Glomerular endothelial cell (primary cell): Measurements from ENCODE around the gene PLA2G4D. TPM values are rescaled to one million over a fixed set of nuclear protein-coding genes. Genes with fewer than 3 reads are reported as not detected.

Source experiments
- DNase-seq: peaks from one replicate; pipeline ENCODE4 v3.0.0-alpha.2; 2011; ENCODE audit warnings: low read depth, low spot score; ENCODE audit errors: extremely low read depth
- total RNA-seq: library from RNA; depleted of rRNA; stranded (reverse); fragments of >200 nt; gene quantifications from 2 replicates; pipeline ENCODE4 v1.2.3, GENCODE V29; 2015

Gene PLA2G4D
- total RNA-seq, 1 donor from 2014 or later = not detected

- DNase-seq = no peak
These were observed 34.1 kb upstream of the PLA2G4D start for GRCh38 chr15:42128476-42128875.

GRCh38 chr15:42123546-42123945 is 29.2 kb upstream of the PLA2G4D start:
- no peak for DNase-seq

GRCh38 chr15:42121682-42122081 is 27.3 kb upstream of the PLA2G4D start:
- no peak for DNase-seq

GRCh38 chr15:42121021-42121420 is 26.7 kb upstream of the PLA2G4D start:
- DNase-seq = no peak

- DNase-seq = no peak
These were observed 25.9 kb upstream of the PLA2G4D start for GRCh38 chr15:42120285-42120684.

GRCh38 chr15:42119446-42119760 is 25.0 kb upstream of the PLA2G4D start:
- DNase-seq = no peak

GRCh38 chr15:42118650-42119445 is 24.5 kb upstream of the PLA2G4D start:
- DNase-seq = no peak

GRCh38 chr15:42111924-42112323 is 17.6 kb upstream of the PLA2G4D start:
- no peak for DNase-seq

- no peak for DNase-seq
These were observed 16.0 kb upstream of the PLA2G4D start for GRCh38 chr15:42110367-42110766.

GRCh38 chr15:42108806-42109205 is 14.4 kb upstream of the PLA2G4D start:
- DNase-seq = no peak

- DNase-seq = no peak
These were observed 13.8 kb upstream of the PLA2G4D start for GRCh38 chr15:42108189-42108588.

GRCh38 chr15:42107473-42107872 is 13.1 kb upstream of the PLA2G4D start:
- no peak for DNase-seq

GRCh38 chr15:42106288-42106687 is 11.9 kb upstream of the PLA2G4D start:
- DNase-seq = no peak

GRCh38 chr15:42104095-42104891 is 9.9 kb upstream of the PLA2G4D start:
- DNase-seq = no peak

GRCh38 chr15:42102646-42103235 is 8.4 kb upstream of the PLA2G4D start:
- no peak for DNase-seq

- DNase-seq = no peak
These were observed 7.5 kb upstream of the PLA2G4D start for GRCh38 chr15:42101861-42102260.

- no peak for DNase-seq
These were observed 5.8 kb upstream of the PLA2G4D start for GRCh38 chr15:42100021-42100800.

GRCh38 chr15:42097018-42097417 is 2.7 kb upstream of the PLA2G4D start:
- no peak for DNase-seq

- no peak for DNase-seq
These were observed 396 bp downstream of the PLA2G4D start for GRCh38 chr15:42093966-42094365.

GRCh38 chr15:42092398-42093318 is 1.7 kb downstream of the PLA2G4D start:
- DNase-seq = no peak
